HepG2 (cell line): ENCODE measurements around the gene DRAM1. TPM values are rescaled to one million over a fixed set of nuclear protein-coding genes. Genes with fewer than 3 reads are reported as not detected.

Experiments
- FOXA1 ChIP-seq, 2 experiments: fragments of 450-650 bp in 1 of 2; sonication (generic) in 1 of 2; formaldehyde crosslinking in 1 of 2; IDR thresholded peaks; 2 replicates each; pipeline versions ENCODE4 v1.4.0 to v1.6.1; 2016 to 2020; ENCODE audit warnings: missing genetic modification reagents in 1 of 2
- FOXJ3 ChIP-seq: sonication (generic); formaldehyde crosslinking; IDR thresholded peaks from 2 replicates; pipeline ENCODE4 v1.4.0; 2020; ENCODE audit warnings: missing genetic modification reagents, mild to moderate bottlenecking, borderline replicate concordance
- GZF1 ChIP-seq: sonication (generic); formaldehyde crosslinking; IDR thresholded peaks from 2 replicates; pipeline ENCODE4 v1.5.1; 2020; ENCODE audit warnings: mild to moderate bottlenecking, missing genetic modification reagents
- HBP1 ChIP-seq: IDR thresholded peaks from 2 replicates; pipeline ENCODE4 v1.6.1; 2016; ENCODE audit warnings: low read depth, control low read depth
- HIC2 ChIP-seq: sonication (generic); formaldehyde crosslinking; IDR thresholded peaks from 2 replicates; pipeline ENCODE4 v1.9.0; 2022; ENCODE audit warnings: low read depth, missing genetic modification reagents
- KLF16 ChIP-seq, 2 experiments: sonication (generic) in 1 of 2; formaldehyde crosslinking in 1 of 2; IDR thresholded peaks; 2 replicates each; pipeline versions ENCODE4 v1.6.1 to v1.8.0; 2016 to 2023; ENCODE audit warnings: missing genetic modification reagents in 2 of 2, missing compliant biosample characterization in 1 of 2
- MIXL1 ChIP-seq: IDR thresholded peaks from 2 replicates; pipeline ENCODE4 v1.6.1; 2016
- NFYB ChIP-seq: sonication (generic); formaldehyde crosslinking; IDR thresholded peaks from 2 replicates; pipeline ENCODE4 v1.4.0; 2020; ENCODE audit warnings: missing genetic modification reagents
- NR2F6 ChIP-seq, 2 experiments: IDR thresholded peaks; 2 replicates each; pipeline ENCODE4 v1.6.1; 2016; ENCODE audit warnings: antibody characterized with exemption in 1 of 2, mild to moderate bottlenecking in 1 of 2
- THAP8 ChIP-seq: sonication (generic); formaldehyde crosslinking; IDR thresholded peaks from 2 replicates; pipeline ENCODE4 v1.5.1; 2020; ENCODE audit warnings: missing genetic modification reagents, mild to moderate bottlenecking, borderline replicate concordance
- U2AF1 ChIP-seq: fragments of 200-400 bp; formaldehyde crosslinking; optimal IDR thresholded peaks from 2 replicates; pipeline ENCODE3; 2017; ENCODE audit warnings: mild to moderate bottlenecking, low read depth, low read length
- ZHX2 ChIP-seq, 2 experiments: sonication (generic) in 1 of 2; formaldehyde crosslinking in 1 of 2; IDR thresholded peaks; 2 replicates each; pipeline versions ENCODE4 v1.6.1 to v1.9.0; 2014 to 2022; ENCODE audit warnings: antibody characterized with exemption in 1 of 2, borderline replicate concordance in 1 of 2, inconsistent platforms in 1 of 2, low read depth in 1 of 2, missing genetic modification reagents in 1 of 2
- ZNF451 ChIP-seq: sonication (generic); formaldehyde crosslinking; IDR thresholded peaks from 2 replicates; pipeline ENCODE4 v1.5.0; 2020; ENCODE audit warnings: mild to moderate bottlenecking, missing genetic modification reagents
- ZNF530 ChIP-seq: sonication (generic); formaldehyde crosslinking; IDR thresholded peaks from 2 replicates; pipeline ENCODE4 v1.5.0; 2020; ENCODE audit warnings: low read depth, mild to moderate bottlenecking, missing genetic modification reagents
- ZNF704 ChIP-seq: sonication (generic); formaldehyde crosslinking; IDR thresholded peaks from 2 replicates; pipeline ENCODE4 v1.8.1; 2023; ENCODE audit warnings: mild to moderate bottlenecking, inconsistent platforms, moderate library complexity, missing genetic modification reagents, borderline replicate concordance
- polyA plus RNA-seq, 8 experiments: library from polyadenylated mRNA; depleted of rRNA in 3 of 8; stranded (reverse) in 7 of 8; unstranded in 1 of 8; fragments of >200 nt; fragmentation: Illumina TruSeq in 4 of 8; extraction: Trizol in 4 of 8; gene quantifications; 2 replicates each; pipeline versions ENCODE4 v1.2.1 to v1.2.3, GENCODE V29; 2011 to 2016; ENCODE audit warnings: low read depth in 4 of 8, missing spikeins in 1 of 8, mixed read lengths in 1 of 8; ENCODE audit not compliant: insufficient read depth in 1 of 8
- total RNA-seq, 5 experiments: library from RNA; depleted of rRNA; stranded (reverse); fragments of >200 nt; fragmentation: Illumina TruSeq; extraction: Trizol; gene quantifications; 2 replicates each; pipeline ENCODE4 v1.2.3, GENCODE V29; 2016; ENCODE audit warnings: low read depth in 1 of 5

The DRAM1 gene
- total and polyA plus RNA-seq, 2 of the 13 experiments (the other 11 are each of a cell fraction or from before 2014, with no cell fraction given) = 20.9 to 32.6 TPM

- TF ChIP-seq HIC2 (CRISPR knock-in tag) (peak; percentile 80), ZNF451 (CRISPR knock-in tag) (no peak), FOXA1 (IDR thresholded peaks at IDR 0.05) (peak; percentile 64), FOXA1 (CRISPR knock-in tag; IDR thresholded peaks at IDR 0.05) (peak; percentile 91), HBP1 (CRISPR knock-in tag) (no peak), ZNF530 (CRISPR knock-in tag) (no peak), GZF1 (CRISPR knock-in tag) (no peak), THAP8 (CRISPR knock-in tag) (no peak), FOXJ3 (CRISPR knock-in tag) (peak; percentile 87; the same call in 1 of the 2 replicates), NR2F6 (IDR thresholded peaks at IDR 0.05) (peak; percentile 41; the same call in 1 of the 2 replicates), NR2F6 (CRISPR knock-in tag; IDR thresholded peaks at IDR 0.05) (peak; percentile 37; the same call in 1 of the 2 replicates), KLF16 (CRISPR knock-in tag; IDR thresholded peaks at IDR 0.05) (peak in 1 of 2 experiments; percentile 74; a peak in 1 of 4 replicates), MIXL1 (CRISPR knock-in tag) (peak; percentile 92), ZNF704 (CRISPR knock-in tag) (no peak), U2AF1 (no peak), ZHX2 (IDR thresholded peaks at IDR 0.05; ENCODE audit: low read depth) (no peak), ZHX2 (CRISPR knock-in tag; IDR thresholded peaks at IDR 0.05; ENCODE audit: borderline replicate concordance) (no peak), NFYB (CRISPR knock-in tag) (no peak)
Observed at GRCh38 chr12:101891462-101891971, 14.1 kb downstream of the DRAM1 start (continued).
